Activated CD8-positive, alpha-beta memory T cell treated with anti-CD3 and anti-CD28 coated beads, Interleukin-2, amount 50 U/mL, for 4 hours (primary cell): ENCODE data around the gene BCL2.
"Not testable (repeated sequence)": the region's sequence is repeated elsewhere in the genome, so short reads cannot be mapped to it uniquely, and the experiment has no call there.

Source experiments
- DNase-seq: peaks from one replicate; pipeline ENCODE4 v3.0.0-alpha.2; 2020

The BCL2 gene

GRCh38 chr18:63319383-63320122 lies at the start of gene BCL2:
BCL2 (minus strand) TSS chr18:63319769.
- no peak for DNase-seq

GRCh38 chr18:63368611-63369010 lies 49.0 kb upstream of the BCL2 start:
- no peak for DNase-seq

GRCh38 chr18:63367053-63367953 lies 47.7 kb upstream of the BCL2 start, which contains the start of gene KDSR:
KDSR (minus strand) TSS chr18:63367206; CDS start chr18:63367118, 88 bp downstream.
- peak; percentile 81 for DNase-seq

- DNase-seq = peak; percentile 70
Observed at GRCh38 chr18:63366213-63367052, 46.9 kb upstream of the BCL2 start.

- DNase-seq = no peak
Observed at GRCh38 chr18:63365876-63366212, 46.3 kb upstream of the BCL2 start.

GRCh38 chr18:63363951-63364350 lies 44.4 kb upstream of the BCL2 start:
- peak; percentile 36 for DNase-seq

GRCh38 chr18:63363420-63363819 lies 43.9 kb upstream of the BCL2 start:
- DNase-seq = not testable (repeated sequence)

- no peak for DNase-seq
Observed at GRCh38 chr18:63356272-63356896, 36.8 kb upstream of the BCL2 start.

GRCh38 chr18:63350230-63350629 lies 30.7 kb upstream of the BCL2 start:
- no peak for DNase-seq

- DNase-seq = no peak
Observed at GRCh38 chr18:63348508-63349136, 29.1 kb upstream of the BCL2 start.

- DNase-seq = no peak
Observed at GRCh38 chr18:63346480-63347183, 27.1 kb upstream of the BCL2 start.

GRCh38 chr18:63346031-63346430 lies 26.5 kb upstream of the BCL2 start:
- no peak for DNase-seq

GRCh38 chr18:63344918-63345317 lies 25.3 kb upstream of the BCL2 start:
- no peak for DNase-seq

- DNase-seq = no peak
Observed at GRCh38 chr18:63344263-63344662, 24.7 kb upstream of the BCL2 start.

GRCh38 chr18:63342206-63342605 lies 22.6 kb upstream of the BCL2 start:
- peak; percentile 49 for DNase-seq

GRCh38 chr18:63339920-63340484 lies 20.4 kb upstream of the BCL2 start:
- DNase-seq = peak; percentile 45

GRCh38 chr18:63336366-63337099 lies 17.0 kb upstream of the BCL2 start:
- DNase-seq = no peak

GRCh38 chr18:63331105-63331504 lies 11.5 kb upstream of the BCL2 start:
- no peak for DNase-seq

GRCh38 chr18:63329431-63330145 lies 10.0 kb upstream of the BCL2 start:
- DNase-seq = no peak

- DNase-seq = no peak
Observed at GRCh38 chr18:63326011-63326410, 6.4 kb upstream of the BCL2 start.
